GM06990 (cell line): ENCODE data around the gene C4A.
"Not testable (repeated sequence)": the region's sequence is repeated elsewhere in the genome, so short reads cannot be mapped to it uniquely, and the experiment has no call there.

Experiments used
- DNase-seq: peaks from one replicate; pipeline ENCODE4 v3.0.0-alpha.2; 2011; ENCODE audit not compliant: insufficient read length; ENCODE audit errors: extremely low read depth
- H3K27me3 ChIP-seq: replicated peaks from 2 replicates; pipeline ENCODE4 v1.6.0; 2011; ENCODE audit warnings: low read length; ENCODE audit not compliant: control insufficient read depth, insufficient read depth
- H3K36me3 ChIP-seq: 2 replicates; pipeline ENCODE4 v1.5.1; 2011; ENCODE audit warnings: low read length; ENCODE audit not compliant: control insufficient read depth, insufficient read depth
- H3K4me3 ChIP-seq: replicated peaks from 2 replicates; pipeline ENCODE4 v1.5.1; 2011; ENCODE audit warnings: low read depth, mild to moderate bottlenecking, control low read depth, low read length
- TF ChIP-seq, protein P1 (sequence below): IDR thresholded peaks from 2 replicates; pipeline ENCODE4 v1.5.1; 2011; ENCODE audit warnings: low read length, control low read depth, mild to moderate bottlenecking, inconsistent platforms; ENCODE audit not compliant: insufficient read depth, poor library complexity, severe bottlenecking

C4A gene

DNA sequence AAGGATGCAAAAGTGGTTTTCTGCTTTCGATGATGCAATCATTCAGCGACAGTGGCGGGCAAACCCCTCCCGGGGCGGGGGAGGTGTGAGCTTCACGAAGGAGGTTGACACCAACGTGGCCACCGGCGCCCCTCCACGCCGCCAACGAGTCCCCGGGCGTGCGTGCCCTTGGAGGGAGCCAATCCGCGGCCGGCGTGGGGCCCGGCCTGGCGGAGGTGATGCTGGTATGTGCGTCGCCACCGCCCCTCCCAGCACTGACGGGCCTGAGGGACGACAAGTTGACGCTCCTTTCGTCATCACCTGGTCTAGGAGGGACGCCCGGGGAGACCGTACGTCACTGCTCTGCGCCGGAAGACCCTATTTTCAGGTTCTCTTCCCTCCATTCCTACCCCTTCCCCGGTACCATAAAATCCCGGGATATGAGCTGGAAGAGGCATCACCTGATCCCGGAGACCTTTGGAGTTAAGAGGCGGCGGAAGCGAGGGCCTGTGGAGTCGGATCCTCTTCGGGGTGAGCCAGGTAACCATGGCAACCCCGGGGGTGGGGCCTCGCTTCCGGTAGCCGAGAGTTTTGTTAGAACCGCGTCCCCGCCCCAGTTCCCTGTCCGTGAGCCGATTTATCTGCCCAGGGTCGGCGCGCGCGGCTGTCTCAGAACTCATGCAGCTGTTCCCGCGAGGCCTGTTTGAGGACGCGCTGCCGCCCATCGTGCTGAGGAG, 9.7 kb upstream of the C4A start, which contains the start of gene DXO:
TSS of gene DXO (minus strand) at position 146 of the 716 bp plus-strand sequence. CDS start 463 bp downstream, outside the sequence.
- Histone ChIP-seq H3K27me3 (no peaks in the 10 kb centered on the region), H3K4me3 (peak within 1 kb of the TSS; percentile 77), H3K36me3 (peaks cover 21% of the 10 kb centered on the region)
- TF ChIP-seq, protein P1, sequence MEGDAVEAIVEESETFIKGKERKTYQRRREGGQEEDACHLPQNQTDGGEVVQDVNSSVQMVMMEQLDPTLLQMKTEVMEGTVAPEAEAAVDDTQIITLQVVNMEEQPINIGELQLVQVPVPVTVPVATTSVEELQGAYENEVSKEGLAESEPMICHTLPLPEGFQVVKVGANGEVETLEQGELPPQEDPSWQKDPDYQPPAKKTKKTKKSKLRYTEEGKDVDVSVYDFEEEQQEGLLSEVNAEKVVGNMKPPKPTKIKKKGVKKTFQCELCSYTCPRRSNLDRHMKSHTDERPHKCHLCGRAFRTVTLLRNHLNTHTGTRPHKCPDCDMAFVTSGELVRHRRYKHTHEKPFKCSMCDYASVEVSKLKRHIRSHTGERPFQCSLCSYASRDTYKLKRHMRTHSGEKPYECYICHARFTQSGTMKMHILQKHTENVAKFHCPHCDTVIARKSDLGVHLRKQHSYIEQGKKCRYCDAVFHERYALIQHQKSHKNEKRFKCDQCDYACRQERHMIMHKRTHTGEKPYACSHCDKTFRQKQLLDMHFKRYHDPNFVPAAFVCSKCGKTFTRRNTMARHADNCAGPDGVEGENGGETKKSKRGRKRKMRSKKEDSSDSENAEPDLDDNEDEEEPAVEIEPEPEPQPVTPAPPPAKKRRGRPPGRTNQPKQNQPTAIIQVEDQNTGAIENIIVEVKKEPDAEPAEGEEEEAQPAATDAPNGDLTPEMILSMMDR: no peak
- DNase-seq: peak; percentile 99

DNA sequence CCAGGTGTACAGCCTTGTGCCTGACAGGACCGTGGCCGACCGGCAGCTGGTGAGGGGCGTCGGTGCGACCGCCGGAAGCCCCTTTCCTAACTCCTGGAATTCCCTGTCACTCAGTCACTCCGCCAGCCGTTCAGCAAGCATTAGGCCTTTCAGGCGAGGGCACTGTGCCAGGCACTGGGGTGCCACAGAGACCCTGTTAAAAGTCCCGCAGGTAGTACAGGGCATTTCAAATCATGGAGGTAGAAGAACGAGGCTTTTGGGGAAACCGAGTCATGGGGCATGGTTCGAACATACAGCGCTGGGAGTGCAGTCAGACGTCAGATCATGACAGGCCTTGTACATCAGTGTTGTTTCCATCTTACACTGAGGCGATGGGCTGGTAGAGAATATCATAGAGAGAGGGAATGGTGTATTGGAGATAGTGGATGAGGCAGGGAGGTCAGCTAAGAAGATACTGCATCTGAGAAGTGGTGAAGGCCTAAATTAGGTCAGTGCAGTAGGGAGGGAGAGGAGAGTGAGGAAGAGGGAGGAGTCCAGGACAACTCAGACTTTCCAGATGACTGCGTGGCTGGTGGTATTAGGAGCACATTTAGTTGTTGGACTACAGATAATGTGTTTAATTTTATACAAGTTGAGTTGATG, 9.0 kb upstream of the C4A start:
- peak overlapping the region; percentile 77 for H3K4me3 ChIP-seq
- no peaks in the 10 kb centered on the region for H3K27me3 ChIP-seq
- TF ChIP-seq, protein P1: no peak
- H3K36me3 ChIP-seq: peaks cover 18% of the 10 kb centered on the region
- DNase-seq: no peak

DNA sequence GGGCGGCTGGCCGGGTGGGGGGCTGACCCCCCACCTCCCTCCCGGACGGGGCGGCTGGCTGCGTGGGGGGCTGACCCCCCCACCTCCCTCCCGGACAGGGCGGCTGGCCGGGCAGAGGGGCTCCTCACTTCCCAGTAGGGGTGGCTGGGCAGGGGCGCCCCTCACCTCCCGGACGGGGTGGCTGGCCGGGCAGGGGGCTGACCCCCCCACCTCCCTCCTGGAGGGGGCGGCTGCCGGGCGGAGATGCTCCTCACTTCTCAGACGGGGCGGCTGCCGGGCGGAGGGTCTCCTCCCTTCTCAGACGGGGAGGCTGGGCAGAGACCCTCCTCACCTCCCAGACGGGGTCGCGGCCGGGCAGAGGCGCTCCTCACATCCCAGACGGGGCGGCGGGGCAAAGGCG, 5.8 kb upstream of the C4A start:
- not testable (repeated sequence) for H3K36me3 ChIP-seq, DNase-seq, H3K4me3 ChIP-seq, H3K27me3 ChIP-seq

DNA sequence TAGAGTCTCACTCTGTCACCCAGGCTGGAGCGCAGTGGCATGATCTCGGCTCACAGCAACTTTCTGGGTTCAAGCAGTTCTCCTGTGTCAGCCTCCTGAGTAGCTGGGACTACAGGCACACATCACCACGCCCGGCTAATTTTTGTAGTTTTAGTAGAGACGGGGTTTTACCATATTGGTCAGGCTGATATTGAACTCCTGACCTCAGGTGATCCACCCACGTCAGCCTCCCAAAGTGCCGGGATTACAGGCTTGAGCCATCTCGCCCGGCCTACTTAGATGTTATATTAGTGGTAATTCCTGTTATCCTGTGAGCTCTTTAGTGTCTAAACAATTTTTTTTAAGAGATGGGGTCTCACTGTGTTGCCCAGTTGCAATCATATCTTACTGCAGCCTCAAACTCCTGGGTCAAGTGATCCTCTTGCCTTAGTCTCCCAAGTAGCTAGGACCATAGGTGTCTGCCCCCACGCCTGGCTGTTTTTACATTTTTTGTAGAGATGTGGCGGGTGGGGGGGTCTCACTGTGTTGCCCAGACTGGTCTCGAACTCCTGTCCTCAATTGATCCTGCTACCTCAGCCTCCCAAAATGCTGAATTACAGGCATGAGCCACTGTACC, 3.9 kb upstream of the C4A start:
- TF ChIP-seq, protein P1: no peak
- Histone ChIP-seq H3K4me3 (no peak overlapping the region), H3K36me3 (no peaks in the 10 kb centered on the region), H3K27me3 (no peaks in the 10 kb centered on the region)
- DNase-seq: no peak

DNA sequence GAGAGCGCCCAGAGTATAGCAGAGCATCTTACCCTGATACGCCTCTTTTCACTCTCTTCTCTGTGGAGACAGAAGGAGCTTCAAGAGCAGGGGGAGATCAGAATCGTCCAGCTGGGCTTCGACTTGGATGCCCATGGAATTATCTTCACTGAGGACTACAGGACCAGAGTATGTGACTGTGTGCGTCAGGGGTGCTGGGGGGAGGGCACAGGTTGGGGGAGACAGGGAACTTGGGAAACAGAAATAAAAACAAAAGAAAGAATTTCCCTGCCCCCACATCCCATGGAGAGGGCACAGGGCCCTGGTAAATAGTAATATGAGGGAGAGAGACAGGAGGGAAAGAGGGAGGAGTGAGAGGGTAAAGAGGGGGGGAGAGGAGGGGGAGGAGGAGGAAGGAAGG, 3.0 kb upstream of the C4A start:
- no peak for DNase-seq
- no peaks in the 10 kb centered on the region for H3K36me3 ChIP-seq
- H3K27me3 ChIP-seq: no peaks in the 10 kb centered on the region
- TF ChIP-seq, protein P1: no peak
- no peak overlapping the region for H3K4me3 ChIP-seq

DNA sequence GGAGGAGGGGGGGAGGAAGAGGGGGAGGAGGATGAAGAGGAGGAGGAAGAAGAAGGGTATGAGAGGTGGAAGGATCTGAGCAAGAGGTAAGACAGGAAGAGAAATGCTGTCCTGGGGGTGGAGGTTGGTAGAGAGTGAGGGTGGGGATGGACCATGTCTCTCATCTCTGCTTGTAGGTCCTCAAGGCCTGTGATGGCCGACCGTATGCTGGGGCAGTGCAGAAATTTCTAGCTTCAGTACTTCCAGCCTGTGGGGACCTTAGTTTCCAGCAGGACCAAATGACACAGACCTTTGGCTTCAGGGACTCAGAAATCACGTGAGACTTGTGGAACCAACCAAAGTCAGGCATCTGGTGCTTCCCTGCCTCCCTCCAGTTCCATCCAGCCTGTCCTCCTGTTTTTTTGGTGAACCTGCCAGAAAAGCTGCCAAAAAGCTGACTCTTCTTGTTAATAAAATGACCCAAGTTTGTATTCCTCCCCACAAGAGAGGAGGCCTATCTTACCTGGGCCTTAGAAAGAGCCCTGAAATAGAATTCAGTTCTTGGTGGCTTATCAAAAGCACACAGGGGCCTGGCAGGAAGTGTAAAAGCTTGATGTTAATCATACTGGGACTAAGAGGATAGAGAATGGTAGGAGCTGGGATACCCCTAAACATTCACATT, 2.5 kb upstream of the C4A start:
- DNase-seq: no peak
- Histone ChIP-seq H3K4me3 (no peak overlapping the region), H3K36me3 (no peaks in the 10 kb centered on the region), H3K27me3 (no peaks in the 10 kb centered on the region)
- TF ChIP-seq, protein P1: no peak

DNA sequence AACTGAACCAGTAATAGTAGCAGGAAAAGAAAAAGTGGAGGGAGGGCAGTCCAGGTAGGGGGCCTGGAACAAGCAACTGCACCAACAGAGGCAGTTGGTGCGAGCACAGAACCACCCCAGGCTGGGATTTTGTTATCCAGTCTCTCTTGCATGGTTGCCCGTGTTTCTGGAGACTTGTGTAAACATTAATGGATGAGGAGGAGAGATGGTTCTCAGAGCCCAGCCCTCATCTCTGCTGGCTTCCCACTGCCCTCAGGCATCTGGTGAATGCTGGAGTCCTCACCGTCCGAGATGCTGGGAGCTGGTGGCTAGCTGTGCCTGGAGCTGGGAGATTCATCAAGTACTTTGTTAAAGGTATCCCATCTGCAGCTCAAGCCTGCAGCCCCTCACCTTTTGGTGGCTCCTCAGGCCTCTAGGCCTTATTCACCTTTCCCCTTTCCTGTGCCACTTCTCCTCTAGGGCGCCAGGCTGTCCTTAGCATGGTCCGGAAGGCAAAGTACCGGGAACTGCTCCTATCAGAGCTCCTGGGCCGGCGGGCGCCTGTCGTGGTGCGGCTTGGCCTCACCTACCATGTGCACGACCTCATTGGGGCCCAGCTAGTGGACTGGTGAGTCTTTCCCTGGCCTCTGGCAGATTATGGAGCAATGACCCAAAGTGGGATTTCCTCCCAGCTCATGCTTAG, 1.5 kb upstream of the C4A start:
- H3K27me3 ChIP-seq, DNase-seq, H3K36me3 ChIP-seq, H3K4me3 ChIP-seq: not testable (repeated sequence)

DNA sequence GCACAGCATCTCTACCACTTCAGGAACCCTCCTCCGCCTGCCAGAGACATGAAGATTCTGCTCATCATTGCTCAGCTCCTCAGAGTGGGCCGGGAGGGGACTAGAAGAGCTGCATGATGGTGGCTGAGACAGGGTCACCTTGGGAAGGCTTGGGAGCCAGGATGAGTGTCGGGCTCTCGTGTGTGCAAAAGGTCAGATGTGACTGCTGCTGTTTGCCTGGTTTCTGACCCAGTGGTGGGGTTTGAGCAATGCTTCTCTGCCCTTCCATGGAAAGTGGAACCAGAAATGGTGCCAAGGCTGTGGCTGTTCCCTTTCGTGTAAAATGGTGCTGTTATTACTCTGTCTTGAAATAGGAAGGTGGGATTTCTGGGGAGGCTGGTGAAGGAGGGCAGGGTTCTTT, 859 bp upstream of the C4A start:
- not testable (repeated sequence) for H3K36me3 ChIP-seq, H3K4me3 ChIP-seq, H3K27me3 ChIP-seq, DNase-seq
